Measurements from ENCODE around the gene INMT. TPM values are rescaled to one million over a fixed set of nuclear protein-coding genes. Genes with fewer than 3 reads are reported as not detected.
"Not testable (repeated sequence)": the region's sequence is repeated elsewhere in the genome, so short reads cannot be mapped to it uniquely, and the experiment has no call there.

INMT gene
- total and polyA plus RNA-seq, 2 donors from 2014 or later = 34.5 to 44.8 TPM

- no peak overlapping the region for H3K4me3 ChIP-seq (ENCODE audit: low read length in 3 of 3)
- no peaks in the 10 kb centered on the region for H3K9me3 ChIP-seq (ENCODE audit: control insufficient read depth in 2 of 3, insufficient read depth in 1 of 3, low read length in 3 of 3)
- no peaks in the 10 kb centered on the region for H3K36me3 ChIP-seq (ENCODE audit: control insufficient read depth in 2 of 3, insufficient read depth in 3 of 3, low read length in 3 of 3)
- TF ChIP-seq CTCF (IDR thresholded peaks at IDR 0.05; ENCODE audit: borderline replicate concordance, extremely low read depth, insufficient read depth) = no peak
- intact Hi-C loops (cut with DNase I) = no loop called here
- no peak overlapping the region for H3K9ac ChIP-seq (ENCODE audit: low read length in 3 of 3)
- no peaks in the 10 kb centered on the region for H3K27me3 ChIP-seq (ENCODE audit: control insufficient read depth, insufficient read depth, low read length)
- H3K4me1 ChIP-seq (ENCODE audit: control insufficient read depth in 2 of 3, insufficient read depth in 2 of 3, low read depth in 1 of 3, low read length in 3 of 3) = no peaks in the 10 kb centered on the region
- no peak overlapping the region for H3K27ac ChIP-seq (ENCODE audit: low read depth in 2 of 2, low read length in 2 of 2)
- DNase-seq = peak in 1 of 5 donors; percentile 16
- no peak for FAIRE-seq
Measured at GRCh38 chr7:30717181-30717580, 34.8 kb upstream of the INMT start.

GRCh38 chr7:30719434-30719833 lies 32.5 kb upstream of the INMT start:
- H3K9ac ChIP-seq (ENCODE audit: low read length in 3 of 3); DNase-seq; H3K36me3 ChIP-seq (ENCODE audit: control insufficient read depth in 2 of 3, insufficient read depth in 3 of 3, low read length in 3 of 3); H3K4me1 ChIP-seq (ENCODE audit: control insufficient read depth in 2 of 3, insufficient read depth in 2 of 3, low read depth in 1 of 3, low read length in 3 of 3); H3K27ac ChIP-seq (ENCODE audit: low read depth in 2 of 2, low read length in 2 of 2); H3K9me3 ChIP-seq (ENCODE audit: control insufficient read depth in 2 of 3, insufficient read depth in 1 of 3, low read length in 3 of 3); intact Hi-C loops (cut with DNase I); H3K4me3 ChIP-seq (ENCODE audit: low read length in 3 of 3); H3K27me3 ChIP-seq (ENCODE audit: control insufficient read depth, insufficient read depth, low read length); FAIRE-seq: not testable (repeated sequence)

- H3K27ac ChIP-seq (ENCODE audit: low read depth in 2 of 2, low read length in 2 of 2) = no peak overlapping the region
- intact Hi-C loops (cut with DNase I) = no loop called here
- no peaks in the 10 kb centered on the region for H3K9me3 ChIP-seq (ENCODE audit: control insufficient read depth in 2 of 3, insufficient read depth in 1 of 3, low read length in 3 of 3)
- H3K4me3 ChIP-seq (ENCODE audit: low read length in 3 of 3) = no peak overlapping the region
- no peaks in the 10 kb centered on the region for H3K36me3 ChIP-seq (ENCODE audit: control insufficient read depth in 2 of 3, insufficient read depth in 3 of 3, low read length in 3 of 3)
- FAIRE-seq = no peak
- DNase-seq = peak in 1 of 5 donors; percentile 4
- no peak for TF ChIP-seq CTCF (IDR thresholded peaks at IDR 0.05; ENCODE audit: borderline replicate concordance, extremely low read depth, insufficient read depth)
- H3K4me1 ChIP-seq (ENCODE audit: control insufficient read depth in 2 of 3, insufficient read depth in 2 of 3, low read depth in 1 of 3, low read length in 3 of 3) = no peaks in the 10 kb centered on the region
- H3K27me3 ChIP-seq (ENCODE audit: control insufficient read depth, insufficient read depth, low read length) = no peaks in the 10 kb centered on the region
- no peak overlapping the region for H3K9ac ChIP-seq (ENCODE audit: low read length in 3 of 3)
Measured at GRCh38 chr7:30721211-30721610, 30.7 kb upstream of the INMT start.

GRCh38 chr7:30722187-30722586 lies 29.7 kb upstream of the INMT start:
- H3K4me1 ChIP-seq (ENCODE audit: control insufficient read depth in 2 of 3, insufficient read depth in 2 of 3, low read depth in 1 of 3, low read length in 3 of 3) = no peaks in the 10 kb centered on the region
- FAIRE-seq = no peak
- H3K27me3 ChIP-seq (ENCODE audit: control insufficient read depth, insufficient read depth, low read length) = no peaks in the 10 kb centered on the region
- no peaks in the 10 kb centered on the region for H3K36me3 ChIP-seq (ENCODE audit: control insufficient read depth in 2 of 3, insufficient read depth in 3 of 3, low read length in 3 of 3)
- intact Hi-C loops (cut with DNase I) = no loop called here
- H3K27ac ChIP-seq (ENCODE audit: low read depth in 2 of 2, low read length in 2 of 2) = no peak overlapping the region
- H3K9me3 ChIP-seq (ENCODE audit: control insufficient read depth in 2 of 3, insufficient read depth in 1 of 3, low read length in 3 of 3) = no peaks in the 10 kb centered on the region
- H3K9ac ChIP-seq (ENCODE audit: low read length in 3 of 3) = no peak overlapping the region
- peak in 1 of 5 donors; percentile 7 for DNase-seq
- no peak overlapping the region for H3K4me3 ChIP-seq (ENCODE audit: low read length in 3 of 3)
- no peak for TF ChIP-seq CTCF (IDR thresholded peaks at IDR 0.05; ENCODE audit: borderline replicate concordance, extremely low read depth, insufficient read depth)
